GM21381 (cell line): ENCODE measurements around the gene CCDC198.
A peak's percentile ranks its signal among the peaks of the same experiment; 100 is the strongest.

ENCODE experiments used
- ATAC-seq: cut with Tn5 transposase; IDR thresholded peaks from one replicate; pipeline ENCODE4 v1.9.1; 2021; ENCODE audit warnings: mild to moderate bottlenecking, moderate library complexity; ENCODE audit not compliant: unreplicated experiment

The CCDC198 gene, protein sequence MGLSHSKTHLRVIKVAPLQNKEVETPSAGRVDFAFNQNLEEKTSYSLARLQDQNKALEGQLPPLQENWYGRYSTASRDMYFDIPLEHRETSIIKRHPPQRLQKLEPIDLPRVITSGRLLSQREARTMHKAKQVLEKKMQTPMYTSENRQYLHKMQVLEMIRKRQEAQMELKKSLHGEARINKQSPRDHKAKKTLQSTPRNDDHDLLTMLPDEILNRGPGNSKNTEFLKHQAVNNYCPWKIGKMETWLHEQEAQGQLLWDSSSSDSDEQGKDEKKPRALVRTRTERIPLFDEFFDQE

DNA sequence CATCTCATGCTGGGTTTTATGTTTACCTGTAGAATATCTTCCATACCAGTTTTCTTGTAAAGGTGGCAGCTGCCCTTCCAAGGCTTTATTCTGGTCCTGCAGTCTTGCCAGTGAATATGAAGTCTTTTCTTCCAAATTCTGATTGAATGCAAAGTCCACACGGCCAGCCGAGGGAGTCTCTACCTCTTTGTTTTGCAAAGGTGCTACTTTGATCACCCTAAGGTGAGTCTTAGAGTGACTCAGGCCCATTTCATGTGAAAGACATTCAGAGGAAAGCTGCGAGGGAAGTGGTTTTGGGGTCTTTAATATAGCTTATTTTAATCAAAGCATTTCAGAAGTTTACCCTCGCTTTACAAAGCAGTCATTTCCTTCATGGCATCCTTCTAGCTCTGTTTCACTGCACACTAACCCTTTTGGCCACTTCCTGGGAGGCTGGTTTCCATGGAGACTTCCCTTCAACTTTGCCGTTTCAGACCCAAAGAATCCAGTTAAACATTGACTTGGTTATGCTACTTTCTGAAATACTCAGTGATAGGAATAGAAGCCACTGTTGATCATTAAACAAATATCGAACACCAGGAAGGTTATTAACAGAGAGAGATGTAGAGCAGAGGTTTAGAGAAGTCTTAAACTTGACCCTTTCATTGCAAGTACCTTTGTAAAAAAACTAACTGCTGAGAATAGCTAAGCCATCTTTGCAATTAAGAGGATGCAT lies at the start of gene CCDC198:
TSS of gene CCDC198 (minus strand) at position 391 of the 715 bp plus-strand sequence. CDS start at position 249, 142 bp downstream.
- ATAC-seq = peak; percentile 67

DNA sequence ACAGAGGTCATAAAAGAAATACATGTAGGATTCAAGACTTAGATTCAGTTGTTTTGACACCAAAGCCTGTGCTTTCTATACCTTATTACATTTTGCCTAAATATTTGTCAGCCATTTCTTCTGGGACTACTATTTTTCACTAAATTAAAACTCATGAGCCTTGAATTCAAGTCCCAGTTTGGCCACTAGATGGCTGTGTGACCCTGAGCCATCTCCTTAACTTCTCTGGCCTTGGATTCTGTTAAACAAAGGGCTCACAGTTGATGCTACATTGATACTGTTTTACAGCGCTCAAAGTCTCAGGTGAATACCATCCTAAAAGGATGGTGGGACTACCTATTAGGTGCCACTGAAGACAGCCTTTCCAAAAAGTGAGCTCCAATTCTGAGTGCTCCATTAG lies 39.6 kb upstream of the CCDC198 start:
- no peak for ATAC-seq

DNA sequence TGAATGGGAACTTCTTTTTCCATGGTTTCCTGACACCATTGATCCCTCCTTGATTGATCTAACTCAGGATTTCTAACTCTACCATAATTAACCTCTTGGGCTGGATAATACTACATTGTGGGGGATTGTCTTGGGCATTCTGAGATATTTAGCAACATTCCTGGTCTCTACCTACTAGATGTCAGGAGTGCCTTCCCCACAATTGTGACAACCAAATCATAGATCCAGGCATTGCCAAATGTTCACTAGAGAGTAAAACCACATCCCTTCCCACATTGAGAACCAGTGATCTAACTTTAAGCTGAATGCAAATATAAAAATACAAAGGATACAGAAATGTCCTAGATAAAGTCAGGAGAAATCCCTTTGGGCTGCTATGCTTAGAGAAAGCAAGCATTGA lies 36.9 kb upstream of the CCDC198 start:
- ATAC-seq = no peak

DNA sequence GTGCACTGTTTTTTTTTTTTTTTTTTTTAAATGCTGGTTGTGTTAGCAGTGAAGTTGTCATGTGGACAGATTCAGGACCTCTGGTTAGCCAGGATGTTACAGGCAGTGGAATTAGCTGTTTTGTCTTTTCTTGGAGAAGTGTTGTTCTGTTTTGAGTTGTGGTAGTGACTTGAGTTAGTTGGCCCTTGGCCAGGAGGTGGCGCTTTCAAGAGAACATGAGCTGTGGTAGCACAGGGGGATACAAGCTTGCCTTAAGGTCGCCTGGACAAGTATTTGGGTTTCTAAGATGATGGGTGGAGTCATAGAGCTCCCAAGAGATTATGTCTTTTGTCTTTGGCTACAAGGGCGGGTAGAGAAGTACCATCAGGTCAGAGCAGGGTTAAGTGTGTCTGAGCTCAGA lies 33.3 kb upstream of the CCDC198 start:
- ATAC-seq = no peak

DNA sequence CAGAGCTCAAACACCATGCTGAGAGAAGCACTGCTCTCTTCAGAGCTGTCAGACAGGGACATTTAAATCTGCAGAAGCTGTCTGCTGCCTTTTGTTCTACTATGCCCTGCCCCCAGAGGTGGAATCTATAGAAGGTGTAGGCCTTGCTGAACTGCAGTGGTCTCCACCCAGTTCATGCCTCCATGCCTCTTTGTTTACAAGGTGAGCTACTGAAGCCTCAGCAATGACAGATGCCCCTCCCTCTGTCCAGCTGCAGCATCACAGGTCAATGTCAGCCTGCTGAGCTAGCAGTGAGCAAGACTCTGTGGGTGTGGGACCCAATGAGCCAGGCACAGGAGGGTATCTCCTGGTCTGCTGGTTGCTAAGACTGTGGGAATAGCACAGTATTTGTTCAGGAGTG lies 25.4 kb upstream of the CCDC198 start:
- ATAC-seq = no peak

DNA sequence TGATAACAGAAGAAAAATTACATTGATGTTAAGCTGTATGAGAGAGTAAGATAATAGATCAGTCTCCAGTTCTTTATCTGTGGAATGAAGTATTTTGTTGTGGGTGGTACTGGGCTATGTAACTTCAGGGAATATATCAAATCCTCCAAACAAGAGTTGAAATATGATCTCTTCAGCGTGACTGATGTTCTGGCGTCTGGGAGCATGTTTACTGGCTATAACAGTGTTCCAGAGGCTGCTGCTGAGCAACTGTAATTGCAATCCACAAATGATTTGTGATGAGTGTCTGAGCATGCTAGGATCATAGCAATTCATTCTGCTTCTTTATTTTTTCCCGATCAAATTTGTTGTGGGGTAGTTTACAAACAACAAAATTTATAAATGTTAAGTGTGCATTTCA lies 18.6 kb upstream of the CCDC198 start:
- ATAC-seq = no peak

DNA sequence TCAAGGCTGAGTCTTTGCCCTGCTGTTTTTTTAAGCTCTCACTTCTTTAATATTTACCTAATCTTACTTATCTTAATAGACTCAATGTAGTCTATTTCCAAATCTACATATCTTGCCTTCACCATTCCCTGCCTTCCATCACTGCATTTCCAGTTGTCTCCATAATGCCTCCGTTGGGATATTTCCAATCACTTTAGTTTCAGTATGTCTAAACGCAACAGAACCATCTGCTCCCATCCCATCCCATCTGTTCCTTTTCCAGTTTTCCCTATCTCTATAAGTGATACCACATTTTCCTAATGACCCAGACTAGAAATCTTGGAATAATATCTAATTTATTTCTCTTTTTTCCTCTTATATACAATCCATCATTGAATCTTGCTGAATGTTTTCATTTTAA lies 15.1 kb upstream of the CCDC198 start:
- no peak for ATAC-seq

DNA sequence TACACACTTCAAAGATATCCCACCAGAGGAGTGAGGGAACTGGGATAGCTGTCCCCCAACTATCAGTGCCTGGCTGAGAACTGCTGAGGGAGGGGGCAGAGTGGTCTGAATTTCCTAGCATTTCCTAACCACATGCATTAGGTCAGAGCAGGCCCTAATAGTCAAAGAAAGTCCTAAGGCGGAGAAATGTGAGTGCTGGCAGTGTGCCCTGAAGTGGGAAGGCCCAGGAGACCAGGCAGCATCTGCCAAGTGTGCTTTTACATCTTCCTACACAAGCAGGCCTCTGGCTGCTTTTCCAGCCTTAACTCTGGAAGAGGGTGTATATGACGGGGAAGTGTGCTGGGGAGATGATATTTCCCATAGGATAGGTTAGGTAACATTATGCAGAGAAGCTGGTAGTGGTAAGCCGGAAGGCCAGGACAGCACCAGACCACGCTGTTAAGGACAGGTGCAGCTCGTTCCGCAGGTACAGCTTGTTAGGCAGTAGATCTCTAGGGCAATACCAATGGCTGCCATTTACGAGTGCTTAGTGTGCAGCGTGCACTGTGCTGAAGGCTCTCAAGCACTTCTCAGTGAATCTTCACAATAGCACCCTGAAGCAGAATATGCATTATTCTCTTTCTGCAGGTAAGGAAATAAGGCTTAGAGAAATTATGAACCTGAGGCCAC lies 9.1 kb upstream of the CCDC198 start:
- no peak for ATAC-seq

DNA sequence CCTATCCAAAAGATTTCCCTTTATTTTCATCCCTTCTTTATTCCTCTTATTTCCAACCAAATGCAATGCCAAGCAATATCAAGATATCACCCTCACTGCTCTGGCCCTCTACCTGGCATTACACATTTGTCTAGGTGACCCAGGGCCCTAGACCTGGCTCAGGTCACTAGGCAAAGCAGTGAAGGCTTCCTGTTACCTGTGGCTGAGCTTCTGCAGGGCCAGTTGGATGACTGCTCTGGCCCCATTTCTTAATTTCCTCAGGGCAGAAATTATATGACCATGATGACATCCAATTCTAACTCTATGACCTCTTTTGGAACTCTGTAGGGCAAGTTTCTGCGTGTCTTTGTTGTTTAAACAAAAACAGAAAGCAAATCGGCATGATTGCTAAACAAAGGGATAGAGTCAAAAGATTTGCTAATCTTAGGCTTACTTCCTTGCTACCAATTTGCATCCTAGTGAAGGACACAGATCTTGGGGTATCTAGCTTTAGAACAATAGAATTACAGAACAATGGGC lies 7.4 kb upstream of the CCDC198 start:
- no peak for ATAC-seq

DNA sequence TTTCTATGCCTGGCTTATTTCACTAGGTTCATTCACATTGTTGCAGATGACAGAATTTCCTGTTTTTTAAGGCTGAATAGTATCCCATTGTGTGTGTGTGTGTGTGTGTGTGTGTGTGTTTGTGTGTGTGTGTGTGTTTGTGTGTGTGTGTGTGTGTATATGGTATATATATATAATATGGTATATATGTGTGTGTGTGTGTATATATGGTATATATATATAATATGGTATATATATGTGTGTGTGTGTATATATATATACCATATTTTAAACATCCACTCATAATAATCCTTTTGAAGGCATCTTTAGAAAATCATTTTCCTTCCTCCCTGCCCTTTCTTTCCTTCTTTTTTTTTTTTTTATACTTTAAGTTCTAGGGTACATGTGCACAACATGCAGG lies 5.0 kb upstream of the CCDC198 start:
- ATAC-seq = no peak

DNA sequence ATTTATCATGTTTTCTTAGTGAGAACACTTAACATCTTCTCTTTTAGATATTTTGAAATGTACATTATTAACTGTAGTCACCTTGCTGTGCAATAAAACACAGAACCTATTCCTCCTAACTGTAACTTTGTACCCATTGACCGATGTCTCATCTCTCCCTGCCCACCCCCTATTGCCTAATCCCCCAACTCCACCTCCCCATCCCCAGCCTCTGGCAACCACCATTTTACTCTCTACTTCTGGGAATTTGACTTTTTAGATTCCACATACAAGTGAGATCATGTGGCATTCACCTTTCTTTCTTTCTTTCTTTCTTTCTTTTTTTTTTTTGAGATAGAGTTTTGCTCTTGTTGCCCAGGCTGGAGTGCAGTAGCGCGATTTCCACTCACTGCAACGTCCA lies 4.4 kb upstream of the CCDC198 start:
- no peak for ATAC-seq

DNA sequence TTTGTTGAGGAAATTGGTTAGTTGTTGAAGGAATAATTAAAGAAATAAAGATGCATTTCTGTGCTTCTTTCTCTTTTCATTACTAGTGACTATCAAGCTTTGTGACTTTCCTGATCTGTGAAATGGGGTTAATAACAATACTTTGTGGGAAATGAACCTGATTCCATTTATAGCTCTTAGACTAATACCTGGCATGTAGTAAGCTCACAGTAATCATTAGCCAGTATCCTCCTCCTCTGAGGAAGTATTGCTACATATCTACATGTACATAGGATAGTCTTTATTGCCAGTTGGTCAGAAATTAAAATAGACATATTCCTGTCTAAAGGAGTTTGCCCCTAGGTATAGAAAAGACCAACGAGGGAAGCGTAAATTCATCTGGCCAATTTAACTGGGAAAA lies 1.8 kb upstream of the CCDC198 start:
- no peak for ATAC-seq

DNA sequence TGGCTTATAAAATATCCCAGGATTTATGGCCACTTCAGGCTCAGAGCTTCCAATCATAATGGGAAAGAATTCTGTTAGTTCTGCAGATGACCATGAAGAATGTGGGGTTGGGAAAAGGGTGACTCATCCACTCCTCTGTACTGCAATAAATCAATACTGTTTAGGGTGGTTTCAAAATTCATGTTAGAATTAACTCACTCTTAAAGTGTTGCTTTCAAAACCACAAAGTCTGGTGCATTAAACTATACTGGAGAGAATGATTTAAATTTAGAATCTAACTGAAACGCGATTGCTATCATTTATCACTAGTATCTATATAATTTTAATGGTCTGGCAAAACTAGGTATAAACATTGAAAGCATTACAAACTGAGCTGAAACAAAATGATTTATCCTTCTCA lies 798 bp downstream of the CCDC198 start:
- no peak for ATAC-seq

DNA sequence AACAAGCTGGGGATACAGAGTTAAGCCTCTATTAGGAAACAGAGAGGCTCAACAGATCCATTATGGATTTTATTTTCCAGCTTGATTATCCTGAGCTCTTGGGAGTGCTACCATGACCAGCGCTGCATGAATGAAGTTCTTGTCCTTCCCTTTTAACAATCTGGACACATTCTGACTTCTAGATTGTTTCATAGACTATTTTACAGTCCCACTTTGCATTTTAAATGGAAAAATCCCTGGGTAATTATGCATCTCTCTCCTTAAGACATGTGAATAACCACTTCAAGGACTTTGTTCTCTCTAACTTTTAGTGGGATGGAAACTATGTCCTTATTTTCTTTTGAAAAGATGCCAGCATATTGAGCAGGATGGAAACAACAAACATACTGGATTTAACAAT lies 2.0 kb downstream of the CCDC198 start:
- no peak for ATAC-seq

DNA sequence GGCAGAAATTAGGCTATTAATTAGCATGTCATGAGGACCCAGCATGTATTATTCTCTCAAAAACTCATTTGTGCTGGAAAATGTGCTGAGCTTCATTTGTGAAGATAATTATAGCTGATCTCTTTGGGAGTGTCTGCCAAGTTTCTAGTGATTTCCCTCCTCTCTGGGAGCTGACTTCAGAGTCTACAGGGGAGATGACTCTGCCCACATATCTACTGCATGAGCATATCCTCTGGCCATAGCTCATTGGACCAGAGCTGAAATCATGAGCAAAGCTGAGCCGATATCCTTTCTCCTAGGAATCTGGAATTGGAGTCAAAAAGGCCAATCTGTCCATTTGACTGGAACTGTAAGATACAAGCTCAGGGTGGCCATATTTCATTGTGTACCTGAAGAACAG lies 5.9 kb downstream of the CCDC198 start:
- ATAC-seq = no peak

DNA sequence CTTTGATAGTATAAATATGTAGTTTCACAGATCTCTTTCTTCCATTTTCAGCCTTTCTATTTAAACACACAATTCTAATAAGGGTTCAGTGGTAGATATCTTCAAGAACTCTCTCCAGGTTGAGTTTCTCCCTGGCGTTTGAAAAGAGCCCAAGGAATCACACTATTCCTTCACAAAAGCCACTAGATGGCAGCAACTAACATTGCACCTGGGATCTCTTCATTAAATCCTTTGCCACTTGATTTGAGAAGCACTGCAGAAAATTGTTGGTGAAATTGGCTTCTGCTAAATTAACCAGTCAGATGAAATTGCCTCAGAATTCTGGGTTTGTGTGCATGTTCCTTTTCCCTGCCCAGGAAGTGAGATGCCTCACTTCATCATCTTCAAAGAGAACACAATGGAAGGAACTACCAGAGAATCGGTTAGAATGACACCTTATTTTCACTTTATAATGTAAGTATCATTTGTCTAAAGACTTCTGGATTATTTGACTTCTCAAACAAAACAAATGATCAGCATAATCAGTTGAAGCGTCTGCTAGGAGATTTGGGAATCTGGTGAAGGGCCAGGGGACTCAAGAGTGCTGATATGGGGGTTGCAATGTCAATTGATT lies 6.8 kb downstream of the CCDC198 start:
- ATAC-seq = no peak

DNA sequence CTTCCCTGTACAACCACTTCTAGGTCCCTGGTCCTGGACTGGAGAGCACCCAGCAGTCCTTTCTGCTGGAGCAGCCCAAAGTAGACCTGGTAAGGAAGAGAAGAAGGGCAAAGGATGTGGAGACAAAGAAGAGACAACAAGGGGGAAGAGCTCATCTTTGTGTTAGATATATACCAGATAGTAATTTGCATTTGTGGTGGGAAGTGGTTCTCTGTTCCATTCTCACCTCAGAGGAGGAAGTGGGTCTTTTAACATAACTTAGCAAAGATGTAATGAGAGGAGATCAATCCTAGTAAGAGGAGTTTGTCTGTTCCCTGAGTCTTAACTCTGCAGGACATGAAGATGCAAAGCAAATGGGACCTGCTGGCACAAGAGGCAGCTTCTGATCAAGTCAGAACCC lies 8.0 kb downstream of the CCDC198 start:
- peak; percentile 98 for ATAC-seq

DNA sequence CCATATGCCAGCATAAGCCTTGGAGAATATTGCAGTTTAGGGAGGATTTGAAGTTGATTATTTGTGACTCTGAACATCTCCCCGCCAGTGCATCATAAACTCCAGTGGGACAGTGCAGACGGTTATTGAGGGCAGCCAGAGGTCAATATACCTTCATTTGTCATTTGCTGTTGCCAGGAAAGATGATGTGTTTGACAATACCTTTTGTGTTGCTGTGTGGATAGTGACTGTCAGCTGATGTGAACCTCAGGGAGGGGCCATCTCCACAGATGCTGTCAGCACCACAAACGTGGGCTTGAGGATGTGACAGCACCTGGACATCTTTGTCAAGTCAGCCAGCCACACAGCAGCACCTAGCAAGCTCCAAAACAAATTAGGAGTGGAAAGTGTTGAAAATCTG lies 11.5 kb downstream of the CCDC198 start:
- ATAC-seq = no peak

DNA sequence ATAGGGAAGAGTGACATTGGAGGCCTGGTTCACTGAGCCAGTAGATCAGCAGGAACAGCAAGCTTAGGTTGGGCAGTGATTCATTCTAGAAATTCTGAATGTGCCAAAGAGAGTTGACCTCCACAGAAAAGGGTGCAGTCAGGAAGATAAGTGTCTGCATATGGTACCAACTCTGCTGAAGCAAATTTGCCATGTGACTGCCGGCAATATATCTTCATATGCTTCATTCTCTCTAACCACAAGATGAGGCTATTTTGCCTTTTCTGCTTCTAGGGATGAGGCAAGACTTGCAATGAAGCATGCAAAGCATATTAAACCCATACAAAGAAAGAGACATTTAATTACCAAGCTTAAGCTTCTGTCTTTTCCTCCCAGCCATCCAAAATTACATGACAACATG lies 13.6 kb downstream of the CCDC198 start:
- no peak for ATAC-seq

DNA sequence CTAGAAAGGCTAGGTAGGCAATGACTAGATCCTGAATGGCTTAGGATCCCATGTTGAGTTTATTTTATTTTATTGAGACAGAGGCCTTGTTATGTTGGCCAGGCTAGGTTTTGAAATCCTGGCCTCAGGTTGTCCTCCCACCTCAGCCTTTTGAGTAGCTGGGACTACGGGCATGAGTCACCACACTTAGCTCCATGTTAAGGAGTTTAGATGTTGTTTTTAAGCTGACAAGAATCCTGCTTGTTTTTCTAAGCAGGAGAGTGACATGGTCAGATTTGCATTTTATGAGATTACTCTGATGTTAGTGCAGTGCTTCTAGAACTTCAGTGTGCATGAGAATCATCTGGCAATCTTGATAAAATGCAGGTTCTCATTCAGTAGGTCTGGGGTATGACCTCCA lies 14.5 kb downstream of the CCDC198 start:
- ATAC-seq = no peak

DNA sequence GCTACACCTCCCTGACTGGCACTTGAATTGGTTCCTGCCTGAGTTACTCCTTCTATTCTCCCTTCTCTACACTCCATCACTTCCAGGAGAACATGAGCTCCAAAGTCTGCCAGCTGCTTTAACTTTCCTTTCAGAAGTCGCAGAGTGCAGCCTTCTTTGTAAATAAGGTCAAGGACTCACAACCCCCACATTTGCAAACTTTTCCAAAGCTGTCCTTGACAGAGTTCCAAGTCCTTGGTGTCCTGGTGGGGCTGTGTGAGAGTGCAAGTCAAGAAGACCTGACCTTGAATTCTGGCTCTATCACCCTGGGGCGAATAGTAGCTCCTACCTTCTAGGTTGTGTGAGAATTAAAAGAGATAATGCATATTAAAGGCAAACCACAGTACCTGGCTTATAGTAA lies 15.6 kb downstream of the CCDC198 start:
- ATAC-seq = no peak

DNA sequence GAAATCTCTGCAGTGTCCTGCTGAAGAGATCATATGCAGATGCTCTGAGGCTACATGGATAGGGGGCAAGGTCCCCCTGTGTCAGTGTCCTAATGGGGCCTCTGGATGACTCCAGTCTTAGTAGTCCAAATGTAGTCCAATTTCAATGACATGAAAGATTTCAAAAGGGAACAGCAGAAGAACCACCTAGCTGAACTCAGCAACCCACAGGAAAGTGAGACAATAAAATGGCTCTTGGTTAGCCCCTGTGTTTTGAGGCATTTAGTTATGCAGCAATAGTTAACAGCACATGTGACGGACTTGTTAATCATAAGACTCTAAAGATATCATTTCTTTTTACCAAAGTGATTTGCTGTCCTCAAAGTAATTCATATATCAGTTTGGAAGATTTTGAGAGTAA lies 22.7 kb downstream of the CCDC198 start:
- ATAC-seq = no peak
